NCI-H187 treated with DMSO at 0.1 percent for 48 hours (cell line): ENCODE data around the gene LRP10.

ENCODE experiments used
- DNase-seq: peaks from one replicate; lab custom pipeline; 2025; lab: John Stamatoyannopoulos, UW

Gene LRP10

DNA sequence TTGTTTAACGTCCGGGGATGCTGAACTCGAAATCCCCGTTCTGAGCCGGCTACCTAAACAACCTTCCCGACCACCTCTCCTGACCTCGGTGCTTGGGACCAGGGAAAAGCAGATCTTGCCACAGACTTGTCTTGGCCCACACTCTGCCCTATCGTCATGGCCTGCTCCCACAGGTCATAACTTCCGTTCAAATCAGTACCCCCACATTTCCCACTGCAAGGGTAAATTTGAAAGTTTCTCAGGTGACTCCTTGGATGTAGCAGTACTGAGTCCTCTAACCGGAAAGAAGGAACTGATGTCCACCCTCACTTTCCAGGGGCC is 48.0 kb downstream of the LRP10 start:
- no peak for DNase-seq

DNA sequence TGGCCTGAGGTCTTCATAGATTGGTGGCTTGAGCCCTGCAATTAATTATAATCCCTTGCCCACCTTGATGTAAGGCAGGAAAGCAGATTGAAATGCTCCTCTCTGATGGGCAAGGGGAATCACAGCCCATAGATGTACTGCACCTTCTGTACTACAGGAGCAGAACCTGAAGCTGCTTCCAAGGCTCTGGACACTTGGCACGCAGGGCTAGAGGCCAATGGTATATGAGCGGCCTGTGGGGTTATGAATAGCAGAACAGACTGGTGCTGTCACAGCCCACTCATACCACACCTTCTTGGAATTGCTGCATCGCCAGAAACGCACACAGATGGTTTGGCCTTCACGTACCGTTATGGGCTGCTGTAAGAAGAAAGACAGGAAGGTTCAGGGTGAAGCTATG is 49.2 kb downstream of the LRP10 start:
- no peak for DNase-seq

DNA sequence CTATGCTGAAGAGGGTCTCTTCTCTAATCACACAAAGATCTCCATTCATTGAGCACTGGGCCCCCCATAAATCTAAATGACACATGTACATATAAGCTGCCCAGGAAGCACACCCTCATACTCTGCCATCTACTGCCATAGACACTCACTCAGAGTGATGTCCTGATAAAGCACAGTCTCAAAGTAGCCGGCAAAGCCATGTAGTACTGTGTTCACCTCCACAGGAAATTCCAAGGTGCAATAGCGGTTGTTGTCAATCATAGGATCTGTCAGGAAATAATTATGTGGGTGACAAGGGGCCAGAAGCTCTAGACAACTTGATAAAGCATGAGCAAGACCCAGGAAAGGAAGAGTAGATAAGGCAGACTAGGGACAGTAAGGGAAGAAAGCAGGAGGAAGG is 50.8 kb downstream of the LRP10 start:
- DNase-seq = no peak

DNA sequence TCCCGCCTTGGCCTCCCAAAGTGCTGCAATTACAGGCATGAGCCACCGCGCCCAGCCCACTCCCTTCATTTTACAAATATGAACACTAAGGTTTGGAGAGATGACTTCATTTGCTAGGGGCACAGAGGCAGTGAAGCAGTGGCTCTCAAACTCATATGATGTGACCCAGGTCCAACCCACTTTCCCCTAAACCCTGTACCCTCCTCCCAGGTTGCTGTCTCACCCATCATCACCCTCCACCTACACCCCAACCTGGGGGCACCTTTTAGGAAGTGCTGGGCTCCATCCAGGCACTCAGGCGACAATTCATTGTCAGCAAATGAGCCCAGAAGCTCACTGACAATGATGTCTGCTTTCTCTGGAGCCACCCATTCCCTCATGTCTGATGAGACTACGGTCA is 52.2 kb downstream of the LRP10 start:
- no peak for DNase-seq

DNA sequence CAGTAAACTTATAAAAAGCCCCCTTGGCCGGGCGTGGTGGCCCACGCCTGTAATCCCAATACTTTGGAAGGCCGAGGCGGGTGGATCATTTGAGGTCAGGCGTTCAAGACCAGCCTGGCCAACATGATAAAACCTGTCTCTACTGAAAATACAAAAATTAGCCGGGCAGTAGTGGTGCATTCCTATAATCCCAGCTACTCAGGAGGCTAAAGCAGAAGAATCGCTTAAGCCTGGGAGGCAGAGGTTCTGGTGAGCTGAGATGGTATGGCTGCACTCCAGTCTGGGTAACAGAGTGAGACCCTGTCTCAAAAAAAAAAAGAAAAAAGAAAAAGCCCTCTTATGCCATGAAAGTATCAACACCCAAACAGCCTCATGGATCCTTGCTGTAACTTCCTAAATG is 54.0 kb downstream of the LRP10 start:
- no peak for DNase-seq

DNA sequence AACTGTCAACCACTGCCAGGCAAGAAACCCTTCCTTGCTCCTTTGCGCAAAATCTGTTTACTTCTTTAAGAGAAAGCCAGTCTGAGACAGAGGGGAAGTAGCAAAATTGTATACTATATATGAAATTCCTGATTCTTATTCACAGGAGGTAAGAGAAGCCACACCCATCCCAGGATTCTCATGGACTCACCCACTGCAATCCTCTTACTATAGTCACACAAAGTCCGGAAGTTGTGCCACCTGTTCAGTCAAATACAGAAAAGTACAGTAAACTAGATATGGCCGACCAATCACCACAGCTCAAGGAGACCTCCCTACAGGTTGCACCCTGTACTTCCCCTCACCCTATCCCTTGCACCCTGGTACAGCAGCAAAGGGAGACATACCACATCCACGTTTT is 54.8 kb downstream of the LRP10 start:
- no peak for DNase-seq

DNA sequence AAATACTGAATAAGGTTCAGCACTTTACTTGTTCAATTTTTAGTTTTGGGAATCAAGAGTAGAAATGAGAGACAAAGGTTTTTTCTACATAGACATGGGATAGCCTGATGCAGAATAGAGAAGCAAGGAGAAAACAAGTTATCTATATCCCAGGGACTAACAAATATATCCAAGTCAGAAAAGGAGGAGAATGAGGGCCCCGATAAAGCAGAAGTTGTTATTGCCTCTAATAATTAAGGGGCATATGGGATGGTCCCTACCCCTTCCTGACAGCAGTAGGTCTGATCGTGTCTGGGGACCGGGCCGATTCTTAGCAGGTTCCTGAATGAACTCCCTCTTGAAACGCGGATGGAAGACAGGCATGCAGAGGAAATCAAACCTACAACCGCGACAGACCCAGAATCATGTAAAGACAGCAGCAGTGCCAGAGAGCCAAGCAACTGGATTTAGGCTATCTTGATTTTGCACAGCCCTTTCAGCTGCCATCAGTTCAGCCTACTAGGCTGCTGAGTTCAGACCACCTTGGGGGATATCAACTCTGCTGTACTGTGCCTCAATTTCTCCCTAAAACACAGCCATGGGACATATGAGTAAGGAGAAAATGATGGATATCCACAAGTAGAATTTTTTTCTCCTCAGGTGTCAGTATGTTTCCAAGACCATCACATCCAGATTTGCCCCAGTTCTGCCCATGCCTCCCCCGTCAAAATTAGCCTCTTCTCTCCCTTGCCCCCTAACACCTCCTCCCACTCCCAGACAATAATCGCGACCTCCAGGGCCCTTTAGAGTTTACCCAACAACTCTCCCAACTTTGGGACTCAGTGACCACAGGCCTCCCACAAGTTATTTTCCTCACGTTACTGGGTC is 56.9 kb downstream of the LRP10 start:
- DNase-seq = no peak

DNA sequence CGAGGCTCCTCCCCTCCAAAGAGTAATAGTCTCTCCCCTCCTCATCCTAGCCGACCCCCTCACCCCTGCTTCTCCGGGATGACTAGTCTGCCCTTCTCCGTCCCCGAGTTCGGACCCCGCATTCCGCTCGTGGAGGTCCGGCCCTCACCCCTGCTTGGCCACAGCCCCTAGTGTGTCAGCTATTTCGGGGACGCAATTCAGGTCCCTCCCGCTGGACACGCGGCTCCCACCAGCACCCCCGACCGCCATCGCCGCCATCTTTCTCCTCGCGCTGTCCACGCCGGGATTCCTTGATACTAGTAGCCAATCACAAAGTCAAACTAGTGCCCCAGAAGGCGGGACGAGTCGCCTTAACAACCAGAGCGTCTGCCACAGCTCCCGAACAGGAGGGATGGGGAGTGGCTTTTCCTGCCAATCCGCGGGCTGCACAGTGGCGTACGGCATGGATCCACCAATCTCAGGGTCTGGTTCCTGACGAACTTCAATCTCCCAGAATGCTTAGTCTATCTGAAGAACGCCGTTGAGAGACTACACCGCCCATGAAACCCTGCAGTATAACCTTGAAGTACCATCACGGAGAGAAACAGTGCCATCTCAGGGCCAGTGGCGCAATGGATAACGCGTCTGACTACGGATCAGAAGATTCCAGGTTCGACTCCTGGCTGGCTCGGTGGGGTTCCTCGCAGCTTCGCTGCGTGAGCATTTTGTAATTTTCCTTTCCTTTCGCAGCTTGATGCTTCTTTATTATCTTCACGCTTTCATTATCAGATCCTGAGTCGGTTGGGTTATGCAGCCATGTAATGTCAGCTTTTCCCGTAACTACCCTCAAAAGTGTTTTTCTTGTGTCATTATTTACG is 57.8 kb downstream of the LRP10 start, which contains the start of gene PRMT5:
PRMT5 (minus strand) TSS at position 273 of the 857 bp plus-strand sequence; CDS start at position 258, 15 bp downstream.
- peak; percentile 99 for DNase-seq

DNA sequence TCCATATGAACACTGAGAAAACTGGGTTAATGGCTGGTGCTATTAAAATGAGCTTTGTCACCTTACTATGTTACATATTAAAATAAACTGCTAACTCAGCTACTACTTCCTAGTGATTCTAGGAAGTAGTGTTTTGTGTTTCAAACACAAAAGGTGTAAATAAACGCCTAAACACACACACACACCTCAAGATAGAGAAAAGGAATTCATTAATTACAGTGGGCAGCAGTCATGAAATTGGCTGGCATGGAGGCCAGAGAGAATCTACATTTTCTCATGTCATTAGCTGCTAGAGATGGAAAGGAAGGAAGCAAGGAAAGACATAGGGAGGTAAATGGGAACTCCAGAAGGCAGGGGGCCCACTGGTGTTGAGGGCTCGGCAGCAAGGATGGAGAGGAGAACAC is 58.4 kb downstream of the LRP10 start:
- DNase-seq = no peak
